Parathyroid adenoma (tissue), 2 donors: ENCODE measurements around the gene IL2RA.

ENCODE experiments used
- H2AFZ ChIP-seq: fragments of 300-600 bp; sonication (generic); one replicate; pipeline ENCODE4 v1.7.0; 2017; ENCODE audit warnings: antibody characterized with exemption, mild to moderate bottlenecking
- H3K27ac ChIP-seq: fragments of 300-600 bp; sonication (generic); one replicate; pipeline ENCODE4 v1.7.0; 2017
- H3K27me3 ChIP-seq: fragments of 300-600 bp; sonication (generic); one replicate; pipeline ENCODE4 v1.7.0; 2017; ENCODE audit warnings: low read length; ENCODE audit not compliant: control insufficient read depth, insufficient read depth
- H3K36me3 ChIP-seq: fragments of 300-600 bp; sonication (generic); one replicate; pipeline ENCODE4 v1.7.0; 2017; ENCODE audit warnings: low read length; ENCODE audit not compliant: control insufficient read depth, insufficient read depth
- H3K4me1 ChIP-seq: fragments of 300-600 bp; sonication (generic); one replicate; pipeline ENCODE4 v1.7.0; 2017; ENCODE audit warnings: control low read depth
- H3K4me2 ChIP-seq: fragments of 300-600 bp; sonication (generic); one replicate; pipeline ENCODE4 v1.7.0; 2017; ENCODE audit warnings: low read length
- H3K4me3 ChIP-seq: fragments of 300-600 bp; sonication (generic); one replicate; pipeline ENCODE4 v1.7.0; 2017; ENCODE audit warnings: low read depth, low read length
- H3K79me2 ChIP-seq: fragments of 300-600 bp; sonication (generic); one replicate; pipeline ENCODE4 v1.7.0; 2017; ENCODE audit warnings: control low read depth
- H3K9ac ChIP-seq: fragments of 300-600 bp; sonication (generic); one replicate; pipeline ENCODE4 v1.7.0; 2017; ENCODE audit warnings: mild to moderate bottlenecking
- H3K9me3 ChIP-seq: fragments of 300-600 bp; sonication (generic); one replicate; pipeline ENCODE4 v1.7.0; 2017; ENCODE audit warnings: low read length; ENCODE audit not compliant: control insufficient read depth
- TF ChIP-seq, protein P1 (sequence below): fragments of 300-600 bp; sonication (generic); IDR thresholded peaks from one replicate; pipeline ENCODE4 v1.7.0; 2017; ENCODE audit warnings: antibody characterized with exemption, mild to moderate bottlenecking
- donor health status: primary hyperparathyroidism.

The IL2RA gene

DNA sequence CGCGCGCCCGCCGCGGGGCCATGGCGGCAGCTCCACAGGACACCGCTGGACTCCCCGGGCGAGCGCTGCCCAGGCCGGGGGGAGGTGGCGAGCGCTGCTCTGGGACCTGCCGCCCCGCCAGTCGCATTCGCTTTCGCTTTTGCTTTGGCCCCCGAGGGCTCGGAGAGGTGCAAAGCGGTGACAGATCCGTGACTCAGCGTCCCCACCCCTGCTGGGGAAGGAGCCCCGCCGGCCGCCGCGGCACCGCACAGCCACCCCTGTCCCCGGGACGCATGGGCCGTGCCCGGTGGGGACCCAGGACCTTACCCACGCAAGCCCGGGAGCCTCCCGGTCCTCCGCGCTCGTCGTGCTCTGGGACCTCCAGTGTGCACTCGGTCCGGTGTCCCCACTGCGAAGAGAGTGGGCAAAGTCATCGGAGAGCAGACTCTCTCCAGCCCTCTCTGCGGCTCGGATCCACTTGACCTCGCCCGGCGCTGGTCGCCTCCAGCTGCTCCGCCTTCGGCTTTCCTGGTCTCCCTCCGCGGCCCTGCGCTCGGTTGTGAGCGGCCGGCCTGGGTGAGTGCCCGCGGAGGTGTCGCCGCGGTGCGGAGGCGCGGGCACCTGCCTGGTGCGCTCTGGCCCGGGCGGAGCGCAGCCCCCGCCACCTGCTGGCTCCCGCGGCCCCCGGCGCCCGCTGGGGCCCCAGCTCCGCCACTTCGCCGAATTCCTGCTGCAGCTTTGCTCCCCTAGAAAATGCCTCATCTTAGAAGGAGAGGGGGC lies 84.5 kb downstream of the IL2RA start, which contains the start of gene IL15RA:
IL15RA (minus strand) TSS at position 73 of the 759 bp plus-strand sequence; CDS start at position 22, 51 bp downstream.
- H3K4me1 ChIP-seq: no peaks in the 10 kb centered on the region
- H3K36me3 ChIP-seq: no peaks in the 10 kb centered on the region
- peak within 1 kb of the TSS; percentile 61 for H3K27ac ChIP-seq
- no peak within 1 kb of the TSS for H3K9ac ChIP-seq
- TF ChIP-seq, protein P1, sequence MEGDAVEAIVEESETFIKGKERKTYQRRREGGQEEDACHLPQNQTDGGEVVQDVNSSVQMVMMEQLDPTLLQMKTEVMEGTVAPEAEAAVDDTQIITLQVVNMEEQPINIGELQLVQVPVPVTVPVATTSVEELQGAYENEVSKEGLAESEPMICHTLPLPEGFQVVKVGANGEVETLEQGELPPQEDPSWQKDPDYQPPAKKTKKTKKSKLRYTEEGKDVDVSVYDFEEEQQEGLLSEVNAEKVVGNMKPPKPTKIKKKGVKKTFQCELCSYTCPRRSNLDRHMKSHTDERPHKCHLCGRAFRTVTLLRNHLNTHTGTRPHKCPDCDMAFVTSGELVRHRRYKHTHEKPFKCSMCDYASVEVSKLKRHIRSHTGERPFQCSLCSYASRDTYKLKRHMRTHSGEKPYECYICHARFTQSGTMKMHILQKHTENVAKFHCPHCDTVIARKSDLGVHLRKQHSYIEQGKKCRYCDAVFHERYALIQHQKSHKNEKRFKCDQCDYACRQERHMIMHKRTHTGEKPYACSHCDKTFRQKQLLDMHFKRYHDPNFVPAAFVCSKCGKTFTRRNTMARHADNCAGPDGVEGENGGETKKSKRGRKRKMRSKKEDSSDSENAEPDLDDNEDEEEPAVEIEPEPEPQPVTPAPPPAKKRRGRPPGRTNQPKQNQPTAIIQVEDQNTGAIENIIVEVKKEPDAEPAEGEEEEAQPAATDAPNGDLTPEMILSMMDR: no peak
- peak within 1 kb of the TSS; percentile 77 for H3K4me3 ChIP-seq
- no peaks in the 10 kb centered on the region for H3K79me2 ChIP-seq
- peak within 1 kb of the TSS; percentile 69 for H2AFZ ChIP-seq
- H3K27me3 ChIP-seq: no peaks in the 10 kb centered on the region
- peak within 1 kb of the TSS; percentile 91 for H3K4me2 ChIP-seq
- H3K9me3 ChIP-seq: no peaks in the 10 kb centered on the region

DNA sequence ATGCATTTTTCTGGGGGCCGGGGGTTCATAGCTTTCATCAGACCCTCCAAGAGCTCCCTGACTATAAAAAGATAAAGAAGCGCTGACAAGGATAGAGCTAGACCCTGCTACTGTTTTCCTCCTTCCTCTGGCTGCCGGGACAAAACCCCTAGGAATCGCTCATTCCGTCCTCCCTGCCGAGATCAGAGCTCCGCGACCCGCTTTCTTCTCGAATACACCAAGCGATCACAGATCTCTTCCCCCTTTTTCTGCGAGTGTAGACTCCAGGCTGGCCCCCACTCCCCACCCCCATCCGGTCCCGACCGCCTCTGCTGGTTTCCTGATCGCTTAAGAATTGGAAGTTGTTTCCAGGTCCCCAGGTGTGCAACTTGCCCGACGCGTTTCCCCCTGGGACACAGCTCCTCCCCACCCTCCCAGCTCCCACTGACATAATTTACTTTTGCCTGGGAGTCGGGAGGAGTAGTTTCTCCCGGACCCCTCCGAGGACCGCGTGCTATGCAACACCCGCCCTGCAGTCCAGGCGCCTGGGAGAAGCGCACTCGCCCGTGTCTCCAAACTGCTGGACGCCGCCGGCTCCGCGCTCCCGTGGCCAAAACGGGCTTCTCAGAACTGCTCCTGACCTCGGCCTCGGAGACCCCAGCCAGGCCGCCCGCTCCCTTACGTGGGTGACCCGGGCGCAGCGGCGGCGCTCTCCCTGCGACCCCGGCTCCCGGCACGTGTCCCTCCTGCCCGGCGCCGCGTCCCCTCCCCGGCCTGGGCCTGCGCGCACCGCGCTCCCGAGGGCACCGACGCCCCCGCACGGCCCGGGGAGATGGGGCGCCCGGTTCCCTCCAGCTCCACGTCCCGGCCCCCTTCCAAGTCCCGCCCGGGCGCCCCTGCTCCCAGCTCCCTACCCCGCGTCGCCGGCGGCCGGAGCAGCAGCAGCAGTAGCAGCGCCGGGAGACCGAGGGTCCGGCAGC lies 85.4 kb downstream of the IL2RA start:
- H3K9me3 ChIP-seq: no peaks in the 10 kb centered on the region
- no peaks in the 10 kb centered on the region for H3K4me1 ChIP-seq
- H3K36me3 ChIP-seq: no peaks in the 10 kb centered on the region
- H3K4me3 ChIP-seq: peak overlapping the region; percentile 77
- H3K4me2 ChIP-seq: peak overlapping the region; percentile 91
- no peaks in the 10 kb centered on the region for H3K79me2 ChIP-seq
- H3K9ac ChIP-seq: no peak overlapping the region
- peak overlapping the region; percentile 69 for H2AFZ ChIP-seq
- TF ChIP-seq, protein P1: no peak
- no peaks in the 10 kb centered on the region for H3K27me3 ChIP-seq
- H3K27ac ChIP-seq: peak overlapping the region; percentile 61

- H3K27ac ChIP-seq: peak overlapping the region; percentile 9
- H3K4me1 ChIP-seq: no peaks in the 10 kb centered on the region
- H3K79me2 ChIP-seq: no peaks in the 10 kb centered on the region
- peak overlapping the region; percentile 91 for H3K4me2 ChIP-seq
- TF ChIP-seq, protein P1: no peak
- H3K27me3 ChIP-seq: no peaks in the 10 kb centered on the region
- H3K9me3 ChIP-seq: no peaks in the 10 kb centered on the region
- H3K9ac ChIP-seq: no peak overlapping the region
- H3K36me3 ChIP-seq: no peaks in the 10 kb centered on the region
- no peak overlapping the region for H2AFZ ChIP-seq
- H3K4me3 ChIP-seq: peak overlapping the region; percentile 77
Observed at GRCh38 chr10:5975641-5976473, 86.3 kb downstream of the IL2RA start.

- Histone ChIP-seq H3K9ac (no peak overlapping the region), H3K9me3 (no peaks in the 10 kb centered on the region), H2AFZ (no peak overlapping the region), H3K4me1 (no peaks in the 10 kb centered on the region), H3K4me2 (no peak overlapping the region), H3K27ac (no peak overlapping the region), H3K4me3 (no peak overlapping the region), H3K36me3 (no peaks in the 10 kb centered on the region), H3K79me2 (no peaks in the 10 kb centered on the region), H3K27me3 (no peaks in the 10 kb centered on the region)
- TF ChIP-seq, protein P1: no peak
Observed at GRCh38 chr10:5973069-5973468, 89.1 kb downstream of the IL2RA start.
